Measurements from ENCODE around the gene DMWD.

Gene DMWD, protein sequence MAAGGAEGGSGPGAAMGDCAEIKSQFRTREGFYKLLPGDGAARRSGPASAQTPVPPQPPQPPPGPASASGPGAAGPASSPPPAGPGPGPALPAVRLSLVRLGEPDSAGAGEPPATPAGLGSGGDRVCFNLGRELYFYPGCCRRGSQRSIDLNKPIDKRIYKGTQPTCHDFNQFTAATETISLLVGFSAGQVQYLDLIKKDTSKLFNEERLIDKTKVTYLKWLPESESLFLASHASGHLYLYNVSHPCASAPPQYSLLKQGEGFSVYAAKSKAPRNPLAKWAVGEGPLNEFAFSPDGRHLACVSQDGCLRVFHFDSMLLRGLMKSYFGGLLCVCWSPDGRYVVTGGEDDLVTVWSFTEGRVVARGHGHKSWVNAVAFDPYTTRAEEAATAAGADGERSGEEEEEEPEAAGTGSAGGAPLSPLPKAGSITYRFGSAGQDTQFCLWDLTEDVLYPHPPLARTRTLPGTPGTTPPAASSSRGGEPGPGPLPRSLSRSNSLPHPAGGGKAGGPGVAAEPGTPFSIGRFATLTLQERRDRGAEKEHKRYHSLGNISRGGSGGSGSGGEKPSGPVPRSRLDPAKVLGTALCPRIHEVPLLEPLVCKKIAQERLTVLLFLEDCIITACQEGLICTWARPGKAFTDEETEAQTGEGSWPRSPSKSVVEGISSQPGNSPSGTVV

GRCh38 chr19:45792470-45793177 lies at the start of gene DMWD:
DMWD (minus strand) TSS chr19:45792845; CDS start chr19:45792756, 89 bp downstream.
- peak; percentile 100 for DNase-seq

DNA sequence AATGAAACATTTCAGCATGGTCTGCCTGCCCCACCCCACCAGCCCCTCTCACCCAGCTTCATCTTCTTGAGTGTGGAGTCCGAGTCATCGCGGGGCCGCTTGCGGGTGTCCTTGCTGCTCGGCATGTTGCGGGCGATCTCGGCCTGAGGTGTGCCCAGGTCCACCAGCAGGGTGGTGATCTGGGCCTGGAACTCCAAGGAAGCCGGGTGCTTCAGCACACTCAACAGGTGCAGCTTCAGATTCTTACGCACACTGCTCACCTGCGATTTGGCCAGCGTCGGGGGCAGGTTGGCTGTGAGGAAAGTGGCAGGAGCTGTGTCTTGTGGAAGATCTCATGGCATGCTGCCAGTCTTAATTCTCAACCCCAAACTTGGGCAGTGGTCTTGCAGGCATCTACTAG lies 49.6 kb upstream of the DMWD start:
- DNase-seq = no peak

DNA sequence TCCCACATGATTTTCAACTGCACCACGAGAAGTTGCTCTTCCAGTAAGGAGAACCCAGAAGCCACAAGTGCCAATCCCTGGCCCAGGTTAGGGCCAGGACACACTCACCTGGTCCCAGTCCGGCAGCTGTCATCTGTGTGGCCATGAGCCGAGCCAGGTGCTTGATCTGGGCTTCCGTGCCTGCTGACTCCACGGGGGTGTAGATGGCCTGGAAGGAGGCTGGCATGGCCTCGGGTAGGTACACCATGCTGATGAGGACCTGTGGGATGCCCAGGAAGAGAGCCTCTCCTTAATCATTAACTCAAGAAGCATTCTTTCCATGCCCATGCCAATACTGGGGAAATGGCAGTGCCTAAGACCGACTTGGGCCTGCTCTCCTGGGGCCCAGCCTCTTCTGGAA lies 42.3 kb upstream of the DMWD start:
- DNase-seq = no peak

DNA sequence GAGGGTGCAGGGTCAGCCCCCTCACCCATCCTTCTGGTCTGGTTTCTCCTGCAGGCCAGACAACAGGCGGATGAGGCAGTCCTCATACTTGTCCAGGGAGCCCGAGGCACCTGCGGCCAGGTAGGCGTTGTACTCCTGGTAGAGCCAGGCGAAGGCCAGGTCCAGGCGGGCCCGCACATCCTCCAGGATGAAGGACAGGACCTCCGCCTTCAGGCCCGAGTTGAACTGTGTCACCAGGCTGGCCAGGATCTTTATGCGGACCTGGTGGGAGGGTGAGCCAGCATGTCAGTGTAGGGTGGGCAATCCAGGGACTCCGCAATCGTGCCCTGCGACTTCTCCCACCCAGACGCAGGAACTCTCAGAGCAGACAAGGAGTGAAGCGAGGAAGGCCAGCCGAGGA lies 36.3 kb upstream of the DMWD start:
- DNase-seq = no peak

- no peak for DNase-seq
Measured at GRCh38 chr19:45828523-45828922, 35.9 kb upstream of the DMWD start.

- DNase-seq = no peak
Measured at GRCh38 chr19:45827459-45828093, 34.9 kb upstream of the DMWD start.

GRCh38 chr19:45826934-45827333 lies 34.3 kb upstream of the DMWD start:
- DNase-seq = no peak

GRCh38 chr19:45825917-45826893 lies 33.6 kb upstream of the DMWD start:
- no peak for DNase-seq

- DNase-seq = no peak
Measured at GRCh38 chr19:45825263-45825605, 32.6 kb upstream of the DMWD start.

DNA sequence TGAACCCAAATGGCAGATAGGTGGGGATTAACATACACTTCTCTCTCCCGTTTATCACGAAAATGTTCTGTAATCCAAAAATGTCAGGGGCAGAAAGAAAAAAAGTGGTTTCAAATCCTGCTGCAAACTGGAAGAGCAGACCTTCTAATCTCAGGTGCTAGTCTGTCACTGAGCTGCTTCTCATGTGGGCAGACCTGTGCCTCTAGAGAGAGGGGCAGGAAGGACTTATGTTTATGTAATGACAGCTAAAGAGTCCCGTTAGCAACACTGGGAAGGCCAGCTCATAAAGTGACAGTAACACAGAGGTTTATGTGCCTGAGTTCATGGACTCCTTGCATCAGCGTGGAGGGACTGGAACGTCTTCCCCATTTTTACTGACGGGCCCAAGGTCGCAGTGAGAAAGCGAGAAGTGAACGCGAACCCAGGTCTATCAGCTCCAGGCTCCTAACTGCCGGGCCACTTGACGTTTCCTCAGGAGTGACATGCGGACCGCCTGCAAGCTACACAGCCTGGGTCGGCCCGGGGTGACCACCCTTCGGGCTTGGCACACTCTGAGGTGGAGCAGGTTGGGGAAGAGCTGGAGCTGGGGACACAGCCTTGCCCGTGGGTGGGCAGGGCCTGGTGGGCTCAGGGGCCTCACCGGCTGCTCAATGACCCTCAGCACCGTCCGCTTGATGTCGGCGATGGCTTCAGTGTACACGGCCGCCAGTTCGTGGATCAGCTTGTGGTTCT lies 32.1 kb upstream of the DMWD start:
- DNase-seq = no peak

- DNase-seq = no peak
Measured at GRCh38 chr19:45824041-45824471, 31.4 kb upstream of the DMWD start.

DNA sequence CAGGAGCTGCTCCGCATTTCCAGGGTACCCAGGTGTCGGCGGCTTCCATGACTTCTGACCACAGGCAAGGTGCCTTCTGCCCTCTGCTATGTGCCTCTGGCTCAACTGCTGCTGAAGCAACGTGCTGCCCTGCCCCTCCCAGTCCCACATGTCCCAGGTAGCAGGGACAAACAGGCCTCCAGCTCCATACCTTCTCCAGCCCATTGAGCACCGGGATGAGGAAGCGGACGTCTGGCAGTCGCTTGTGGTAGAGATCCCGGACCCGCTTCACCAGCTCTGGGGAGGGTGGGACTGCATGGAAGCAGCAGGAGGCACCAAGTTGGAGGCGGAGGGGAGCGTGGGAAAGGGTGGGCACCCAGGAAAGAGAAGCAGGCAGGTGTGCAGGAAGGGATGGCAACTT lies 30.5 kb upstream of the DMWD start:
- DNase-seq = no peak

GRCh38 chr19:45822716-45823115 lies 30.1 kb upstream of the DMWD start:
- DNase-seq = no peak

DNA sequence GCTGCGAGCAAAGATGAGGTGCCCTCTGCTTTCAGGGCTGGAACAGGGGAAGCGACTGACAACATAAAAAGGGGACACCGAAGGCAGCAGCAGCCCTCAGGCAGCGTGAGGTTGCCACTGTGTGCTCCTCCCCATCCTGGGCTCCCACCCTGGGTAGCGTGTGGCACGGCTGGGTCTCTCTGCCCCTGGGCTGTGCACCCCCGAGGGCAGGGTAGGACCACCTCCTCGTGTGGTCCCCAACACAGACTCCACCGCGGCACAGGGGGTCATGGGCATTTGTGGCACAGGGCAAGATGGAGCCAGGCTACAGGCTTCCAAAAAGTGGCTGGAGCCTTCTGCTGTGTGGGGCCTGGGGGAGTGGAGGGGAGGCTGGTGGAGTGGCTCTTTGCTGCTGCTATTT lies 28.9 kb upstream of the DMWD start:
- no peak for DNase-seq

DNA sequence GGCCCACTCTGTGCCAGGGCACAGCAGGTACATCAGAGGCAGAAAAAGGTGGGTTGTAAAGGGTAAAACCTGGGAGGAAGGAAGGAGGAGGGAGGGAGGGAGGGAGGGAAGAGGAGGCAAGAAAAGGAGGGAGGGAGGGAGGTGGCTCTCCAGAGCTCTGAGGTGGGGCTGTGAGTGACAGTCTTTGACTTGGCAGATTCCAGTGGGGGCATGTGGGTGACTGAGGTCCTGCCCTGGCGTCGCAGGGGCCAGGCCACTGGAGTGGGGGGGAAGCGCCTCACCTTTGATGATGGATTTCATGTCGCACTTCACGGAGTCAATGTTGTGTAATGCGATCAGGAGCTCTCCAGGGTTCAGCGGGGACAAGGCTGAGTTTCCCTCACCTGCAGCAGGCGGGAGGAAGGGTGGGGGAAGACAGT lies 28.5 kb upstream of the DMWD start:
- no peak for DNase-seq

DNA sequence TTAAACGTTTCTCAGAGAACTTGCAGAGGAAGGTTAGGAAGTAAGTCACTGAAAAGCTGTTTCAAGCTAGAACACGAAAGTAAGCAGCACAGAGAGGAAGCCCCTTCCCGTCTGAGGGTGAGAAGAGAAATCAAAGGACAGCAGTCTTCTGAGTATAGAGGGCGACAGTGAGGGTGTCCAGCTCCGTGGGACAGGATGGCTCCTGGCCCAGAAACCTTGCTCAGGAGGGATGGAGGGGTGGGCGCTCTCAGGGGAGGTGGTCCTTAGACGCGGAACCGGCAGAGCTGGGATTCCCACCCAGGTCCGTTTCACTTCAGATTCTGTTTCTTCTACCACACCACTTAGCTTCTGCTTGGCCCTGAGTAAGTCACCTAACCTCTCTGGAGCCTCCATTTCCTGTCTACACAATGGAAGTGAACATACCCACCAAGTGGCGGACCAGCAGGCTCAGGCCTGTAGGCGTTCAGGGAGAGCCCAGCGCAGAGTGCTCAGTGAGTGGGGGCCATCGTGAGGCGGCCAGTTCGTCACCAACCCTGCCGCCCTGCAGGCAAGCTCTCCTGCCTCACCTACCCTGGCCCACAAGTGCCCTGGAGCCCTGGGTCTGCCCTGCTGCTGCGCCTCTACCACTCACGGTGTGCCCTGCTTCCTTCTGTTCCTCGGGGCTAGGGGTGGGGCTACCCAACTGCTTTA lies 27.9 kb upstream of the DMWD start:
- DNase-seq = no peak

GRCh38 chr19:45819769-45820168 lies 27.1 kb upstream of the DMWD start:
- no peak for DNase-seq

DNA sequence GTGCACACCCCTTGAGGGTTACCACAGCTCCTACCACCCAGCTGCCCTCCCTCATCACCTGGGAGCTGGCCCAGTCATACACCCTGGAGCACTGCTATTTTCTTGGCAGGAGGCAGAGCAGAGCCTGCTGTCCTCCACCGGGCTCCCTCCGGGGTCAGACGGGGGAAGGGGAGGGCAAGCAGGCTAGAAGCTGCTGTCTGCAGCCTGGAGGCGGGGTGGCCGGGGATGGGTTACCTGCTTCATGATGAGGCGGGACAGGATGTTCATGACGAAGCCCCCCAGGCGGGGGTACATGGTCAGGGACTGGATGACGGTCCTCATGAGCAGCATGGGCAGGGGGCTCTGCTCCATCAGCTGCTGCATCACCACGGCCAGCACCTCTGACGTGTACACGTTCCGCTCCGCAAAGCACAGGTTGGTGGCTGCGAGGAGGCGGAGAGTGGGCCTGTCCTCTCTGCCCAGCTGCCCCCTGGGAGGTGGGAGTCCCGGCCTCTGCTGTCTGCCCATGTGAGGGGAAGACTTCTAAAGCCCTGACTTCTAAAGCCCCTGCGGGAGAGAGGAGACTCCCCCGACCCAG lies 25.2 kb upstream of the DMWD start:
- DNase-seq = no peak

GRCh38 chr19:45817010-45817724 lies 24.5 kb upstream of the DMWD start:
- DNase-seq = peak; percentile 98

Measured in activated CD4-positive, alpha-beta T cell treated with anti-CD3 and anti-CD28 coated beads, Interleukin-2, amount 50 U/mL, for 1 hour (primary cell).